Measurements from ENCODE around the gene TMC1. TPM values are rescaled to one million over a fixed set of nuclear protein-coding genes. Genes with fewer than 3 reads are reported as not detected.
"Not testable (repeated sequence)": the region's sequence is repeated elsewhere in the genome, so short reads cannot be mapped to it uniquely, and the experiment has no call there.

TMC1 gene
- total RNA-seq, 2 experiments from 2014 or later, result not detected

GRCh38 chr9:72788966-72789735, 267.7 kb downstream of the TMC1 start:
- POLR2A ChIA-PET, result no interaction called here
- Mint-ChIP-seq H3K4me1 (no peaks in the 10 kb centered on the region), H3K4me3 (no peak overlapping the region), H3K36me3 (ENCODE audit: low read depth) (no peaks in the 10 kb centered on the region), H3K27ac (no peak overlapping the region), H3K27me3 (no peaks in the 10 kb centered on the region), H3K9me3 (no peaks in the 10 kb centered on the region)
- CTCF ChIA-PET, result no interaction called here
- no peak for DNase-seq

- H3K4me3 Mint-ChIP-seq, result no peak overlapping the region
- CTCF ChIA-PET, result no interaction called here
- H3K27ac Mint-ChIP-seq, result no peak overlapping the region
- H3K4me1 Mint-ChIP-seq, result no peaks in the 10 kb centered on the region
- POLR2A ChIA-PET, result no interaction called here
- H3K36me3 Mint-ChIP-seq (ENCODE audit: low read depth), result no peaks in the 10 kb centered on the region
- DNase-seq, result no peak
- H3K9me3 Mint-ChIP-seq, result no peaks in the 10 kb centered on the region
- no peaks in the 10 kb centered on the region for H3K27me3 Mint-ChIP-seq
Measured at GRCh38 chr9:72789885-72790284, 268.5 kb downstream of the TMC1 start.

- CTCF ChIA-PET, result no interaction called here
- no peaks in the 10 kb centered on the region for H3K36me3 Mint-ChIP-seq (ENCODE audit: low read depth)
Measured at GRCh38 chr9:72790989-72791388, 269.6 kb downstream of the TMC1 start.

GRCh38 chr9:72791436-72791835, 270.0 kb downstream of the TMC1 start:
- peaks cover 3% of the 10 kb centered on the region for H3K9me3 Mint-ChIP-seq
- H3K27ac Mint-ChIP-seq, result no peak overlapping the region
- H3K27me3 Mint-ChIP-seq, result no peaks in the 10 kb centered on the region
- H3K4me1 Mint-ChIP-seq, result no peaks in the 10 kb centered on the region
- ChIA-PET CTCF (no interaction called here), POLR2A (no interaction called here)
- DNase-seq, result no peak
- H3K36me3 Mint-ChIP-seq (ENCODE audit: low read depth), result no peaks in the 10 kb centered on the region
- no peak overlapping the region for H3K4me3 Mint-ChIP-seq

More at GRCh38 chr9:72790989-72791388, 269.6 kb downstream of the TMC1 start:
- H3K27ac Mint-ChIP-seq, result no peak overlapping the region
- DNase-seq, result no peak
- no peaks in the 10 kb centered on the region for H3K9me3 Mint-ChIP-seq
- H3K4me3 Mint-ChIP-seq, result no peak overlapping the region
- H3K4me1 Mint-ChIP-seq, result no peaks in the 10 kb centered on the region
- no peaks in the 10 kb centered on the region for H3K27me3 Mint-ChIP-seq
- POLR2A ChIA-PET, result no interaction called here

- ChIA-PET POLR2A (no interaction called here), CTCF (no interaction called here)
- peaks cover 3% of the 10 kb centered on the region for H3K9me3 Mint-ChIP-seq
- peaks cover 2% of the 10 kb centered on the region for H3K27me3 Mint-ChIP-seq
- H3K36me3 Mint-ChIP-seq (ENCODE audit: low read depth), result no peaks in the 10 kb centered on the region
- no peak overlapping the region for H3K4me3 Mint-ChIP-seq
- no peak for DNase-seq
- H3K4me1 Mint-ChIP-seq, result no peaks in the 10 kb centered on the region
- no peak overlapping the region for H3K27ac Mint-ChIP-seq
Measured at GRCh38 chr9:72794946-72795345, 273.5 kb downstream of the TMC1 start.

GRCh38 chr9:72800328-72800994, 279.1 kb downstream of the TMC1 start:
- no peak overlapping the region for H3K4me3 Mint-ChIP-seq
- CTCF ChIA-PET, result no interaction called here
- POLR2A ChIA-PET, result no interaction called here
- DNase-seq, result no peak
- H3K4me1 Mint-ChIP-seq, result no peaks in the 10 kb centered on the region
- peaks cover 3% of the 10 kb centered on the region for H3K9me3 Mint-ChIP-seq
- peaks cover 2% of the 10 kb centered on the region for H3K27me3 Mint-ChIP-seq
- H3K36me3 Mint-ChIP-seq (ENCODE audit: low read depth), result no peaks in the 10 kb centered on the region
- no peak overlapping the region for H3K27ac Mint-ChIP-seq

GRCh38 chr9:72805238-72805637, 283.8 kb downstream of the TMC1 start:
- ChIA-PET CTCF (no interaction called here), POLR2A (no interaction called here)
- Mint-ChIP-seq H3K4me3 (no peak overlapping the region), H3K36me3 (ENCODE audit: low read depth) (no peaks in the 10 kb centered on the region), H3K9me3 (no peaks in the 10 kb centered on the region), H3K27ac (no peak overlapping the region), H3K4me1 (no peaks in the 10 kb centered on the region), H3K27me3 (no peaks in the 10 kb centered on the region)
- no peak for DNase-seq

- H3K27me3 Mint-ChIP-seq; H3K4me3 Mint-ChIP-seq; CTCF ChIA-PET; H3K27ac Mint-ChIP-seq; POLR2A ChIA-PET; H3K9me3 Mint-ChIP-seq; DNase-seq; H3K36me3 Mint-ChIP-seq (ENCODE audit: low read depth); H3K4me1 Mint-ChIP-seq: not testable (repeated sequence)
Measured at GRCh38 chr9:72806313-72806809, 285.0 kb downstream of the TMC1 start.

GRCh38 chr9:72807765-72808445, 286.5 kb downstream of the TMC1 start:
- Mint-ChIP-seq H3K27me3 (no peaks in the 10 kb centered on the region), H3K9me3 (no peaks in the 10 kb centered on the region), H3K4me1 (no peaks in the 10 kb centered on the region), H3K27ac (no peak overlapping the region), H3K36me3 (ENCODE audit: low read depth) (no peaks in the 10 kb centered on the region), H3K4me3 (no peak overlapping the region)
- no peak for DNase-seq
- ChIA-PET CTCF (interaction anchor here (1.4 kb wide), 1 partner anchor 14 kb away, joined by 4 read pairs; no protein-coding TSS in a partner anchor), POLR2A (no interaction called here)

GRCh38 chr9:72808446-72808768, 287.0 kb downstream of the TMC1 start:
- no peak for DNase-seq
- Mint-ChIP-seq H3K9me3 (no peaks in the 10 kb centered on the region), H3K36me3 (ENCODE audit: low read depth) (no peaks in the 10 kb centered on the region), H3K4me3 (no peak overlapping the region), H3K4me1 (no peaks in the 10 kb centered on the region), H3K27ac (no peak overlapping the region), H3K27me3 (no peaks in the 10 kb centered on the region)
- ChIA-PET CTCF (interaction anchor here (1.4 kb wide), 1 partner anchor 15 kb away, joined by 4 read pairs; no protein-coding TSS in a partner anchor), POLR2A (no interaction called here)

- Mint-ChIP-seq H3K4me3 (no peak overlapping the region), H3K36me3 (ENCODE audit: low read depth) (no peaks in the 10 kb centered on the region), H3K9me3 (no peaks in the 10 kb centered on the region), H3K4me1 (no peaks in the 10 kb centered on the region), H3K27me3 (no peaks in the 10 kb centered on the region), H3K27ac (no peak overlapping the region)
- ChIA-PET POLR2A (no interaction called here), CTCF (no interaction called here)
- no peak for DNase-seq
Measured at GRCh38 chr9:72809586-72809985, 288.2 kb downstream of the TMC1 start.

- H3K27ac Mint-ChIP-seq, result no peak overlapping the region
- no peak overlapping the region for H3K4me3 Mint-ChIP-seq
- H3K36me3 Mint-ChIP-seq (ENCODE audit: low read depth), result no peaks in the 10 kb centered on the region
- ChIA-PET CTCF (no interaction called here), POLR2A (no interaction called here)
- peaks cover 2% of the 10 kb centered on the region for H3K27me3 Mint-ChIP-seq
- no peak for DNase-seq
- H3K9me3 Mint-ChIP-seq, result no peaks in the 10 kb centered on the region
- no peaks in the 10 kb centered on the region for H3K4me1 Mint-ChIP-seq
Measured at GRCh38 chr9:72812559-72813111, 291.2 kb downstream of the TMC1 start.

GRCh38 chr9:72813544-72813943, 292.1 kb downstream of the TMC1 start:
- H3K36me3 Mint-ChIP-seq (ENCODE audit: low read depth), result no peaks in the 10 kb centered on the region
- no peak overlapping the region for H3K4me3 Mint-ChIP-seq
- CTCF ChIA-PET, result no interaction called here
- H3K27me3 Mint-ChIP-seq, result peaks cover 2% of the 10 kb centered on the region
- no peak for DNase-seq
- no peaks in the 10 kb centered on the region for H3K4me1 Mint-ChIP-seq
- no peak overlapping the region for H3K27ac Mint-ChIP-seq
- POLR2A ChIA-PET, result no interaction called here
- no peaks in the 10 kb centered on the region for H3K9me3 Mint-ChIP-seq

All from activated CD4-positive, alpha-beta T cell treated with anti-CD3 and anti-CD28 coated beads, Interleukin-2, amount 10 ng/mL, durations not matched to agents 7 days and 5 days (primary cell).